ENCODE results near the gene SDC1. TPM values are rescaled to one million over a fixed set of nuclear protein-coding genes. Genes with fewer than 3 reads are reported as not detected.

The SDC1 gene
- total and polyA plus RNA-seq, 11 donors = 0.15 to 2.2 (median 0.36) TPM; not detected in 1

GRCh38 chr2:20214566-20215182, 10.3 kb downstream of the SDC1 start:
- no peaks in the 10 kb centered on the region for H3K36me3 ChIP-seq
- ATAC-seq = no peak
- TF ChIP-seq, protein P1, sequence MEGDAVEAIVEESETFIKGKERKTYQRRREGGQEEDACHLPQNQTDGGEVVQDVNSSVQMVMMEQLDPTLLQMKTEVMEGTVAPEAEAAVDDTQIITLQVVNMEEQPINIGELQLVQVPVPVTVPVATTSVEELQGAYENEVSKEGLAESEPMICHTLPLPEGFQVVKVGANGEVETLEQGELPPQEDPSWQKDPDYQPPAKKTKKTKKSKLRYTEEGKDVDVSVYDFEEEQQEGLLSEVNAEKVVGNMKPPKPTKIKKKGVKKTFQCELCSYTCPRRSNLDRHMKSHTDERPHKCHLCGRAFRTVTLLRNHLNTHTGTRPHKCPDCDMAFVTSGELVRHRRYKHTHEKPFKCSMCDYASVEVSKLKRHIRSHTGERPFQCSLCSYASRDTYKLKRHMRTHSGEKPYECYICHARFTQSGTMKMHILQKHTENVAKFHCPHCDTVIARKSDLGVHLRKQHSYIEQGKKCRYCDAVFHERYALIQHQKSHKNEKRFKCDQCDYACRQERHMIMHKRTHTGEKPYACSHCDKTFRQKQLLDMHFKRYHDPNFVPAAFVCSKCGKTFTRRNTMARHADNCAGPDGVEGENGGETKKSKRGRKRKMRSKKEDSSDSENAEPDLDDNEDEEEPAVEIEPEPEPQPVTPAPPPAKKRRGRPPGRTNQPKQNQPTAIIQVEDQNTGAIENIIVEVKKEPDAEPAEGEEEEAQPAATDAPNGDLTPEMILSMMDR (IDR thresholded peaks at IDR 0.05) = no peak
- no peak for TF ChIP-seq POLR2A (IDR thresholded peaks at IDR 0.05)
- intact Hi-C loops (cut with DNase I) = loop anchor here in 1 of 10 donors (10.0 kb wide), 1 partner anchor 220 kb away; the partner anchor contains the start of gene WDR35
- no peak overlapping the region for H3K4me3 ChIP-seq
- no peak for DNase-seq
- no peaks in the 10 kb centered on the region for H3K4me1 ChIP-seq
- H3K27me3 ChIP-seq = no peaks in the 10 kb centered on the region
- H3K9me3 ChIP-seq = no peaks in the 10 kb centered on the region
- H3K27ac ChIP-seq = no peak overlapping the region
- whole genome bisulfite sequencing, 4 donors = 69 to 80% (median 80%) methylated on average over 2 of the region's 2 CpGs

DNA sequence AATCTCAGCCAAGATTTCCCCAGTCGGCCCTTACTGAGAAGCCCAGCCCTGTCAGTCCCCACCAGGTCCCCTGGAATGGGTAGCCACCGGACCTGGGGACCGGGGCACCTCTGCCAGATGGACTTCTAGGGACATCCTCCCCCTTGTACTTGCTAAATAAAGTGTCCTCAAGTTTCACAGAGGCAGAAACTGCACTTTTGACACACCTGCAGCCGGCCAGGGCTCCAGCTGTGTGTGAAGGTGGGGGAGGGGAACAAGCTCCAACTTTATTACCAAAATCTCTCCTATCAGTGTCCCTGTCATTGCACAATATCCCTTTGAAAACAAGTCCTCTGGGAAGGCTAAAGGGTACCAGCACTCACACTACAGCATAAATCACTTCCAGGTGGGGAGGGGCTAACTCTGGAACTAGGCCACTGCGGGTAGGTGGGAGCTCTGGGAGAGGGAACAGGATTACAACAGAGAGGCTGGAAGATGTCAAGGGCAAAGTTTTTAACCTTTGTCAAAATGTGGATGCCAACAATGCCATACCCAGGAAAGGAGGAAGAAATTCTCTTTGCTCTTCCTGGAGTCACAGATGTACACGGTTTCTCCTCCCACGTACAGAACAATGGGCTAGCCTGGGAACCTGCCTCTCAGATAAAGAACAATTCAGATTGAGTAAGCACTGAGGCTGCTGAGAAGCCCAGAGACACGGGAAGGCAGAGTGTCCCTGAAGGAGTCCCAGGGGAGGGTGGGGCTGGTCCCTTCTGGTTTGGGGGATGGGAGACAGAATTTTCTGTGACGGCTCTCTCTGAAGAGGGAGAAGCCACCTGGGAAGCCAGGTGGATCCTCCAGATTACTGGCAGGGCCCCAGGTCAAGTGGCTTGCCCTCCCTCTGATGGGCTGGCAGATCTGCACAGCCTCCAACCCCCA, 11.0 kb downstream of the SDC1 start:
- DNase-seq = peak in 1 of 5 donors; percentile 37
- H3K27ac ChIP-seq = no peak overlapping the region
- 73 to 83% (median 78%) methylated on average over 8 to 9 of the region's 9 CpGs for WGBS, 4 donors
- no peak overlapping the region for H3K4me3 ChIP-seq
- no peaks in the 10 kb centered on the region for H3K27me3 ChIP-seq
- intact Hi-C loops (cut with DNase I) = loop anchor here in 1 of 10 donors (10.0 kb wide), 1 partner anchor 219 kb away; the partner anchor contains the start of gene WDR35
- TF ChIP-seq, protein P1 (IDR thresholded peaks at IDR 0.05) = no peak
- no peak for TF ChIP-seq POLR2A (IDR thresholded peaks at IDR 0.05)
- ATAC-seq = no peak
- H3K36me3 ChIP-seq = no peaks in the 10 kb centered on the region
- no peaks in the 10 kb centered on the region for H3K4me1 ChIP-seq
- no peaks in the 10 kb centered on the region for H3K9me3 ChIP-seq

- DNase-seq = peak in 1 of 5 donors; percentile 53
- peak in 2 of 4 donors; percentile 16 to 33 for ATAC-seq
- H3K27ac ChIP-seq = no peak overlapping the region
- no peaks in the 10 kb centered on the region for H3K27me3 ChIP-seq
- intact Hi-C loops (cut with DNase I) = loop anchor here in 1 of 10 donors (10.0 kb wide), 1 partner anchor 218 kb away; the partner anchor contains the start of gene WDR35
- H3K4me1 ChIP-seq = no peaks in the 10 kb centered on the region
- no peaks in the 10 kb centered on the region for H3K36me3 ChIP-seq
- no peak overlapping the region for H3K4me3 ChIP-seq
- TF ChIP-seq POLR2A (IDR thresholded peaks at IDR 0.05) = no peak
- TF ChIP-seq, protein P1 (IDR thresholded peaks at IDR 0.05) = no peak
- no peaks in the 10 kb centered on the region for H3K9me3 ChIP-seq
- whole genome bisulfite sequencing, 4 donors = 72 to 76% (median 75%) methylated on average over 14 to 16 of the region's 16 CpGs
Measured at GRCh38 chr2:20212871-20213503, 11.9 kb downstream of the SDC1 start.
